Upper lobe of left lung (tissue), 4 donors: ENCODE data around the gene TTPAL.

Source experiments
- POLR2A ChIP-seq, 4 donors: fragments of 450-650 bp; IDR thresholded peaks; one replicate each; pipeline ENCODE4 v1.5.1; 2016 to 2017; ENCODE audit warnings: antibody characterized with exemption in 4 of 4, mild to moderate bottlenecking in 2 of 4
- POLR2AphosphoS5 ChIP-seq, 2 donors: sonication (generic); formaldehyde crosslinking; IDR thresholded peaks; one replicate each; pipeline ENCODE4 v1.5.1; 2017; ENCODE audit warnings: antibody characterized with exemption in 2 of 2
- TF ChIP-seq, protein P1 (sequence below), 6 experiments: fragments of 450-650 bp in 4 of 6; fragments of 200-600 bp in 2 of 6; sonication (generic) in 2 of 6; IDR thresholded peaks; one replicate each; pipeline ENCODE4 v1.5.1; 2016 to 2019; ENCODE audit warnings: antibody characterized with exemption in 6 of 6

DNA sequence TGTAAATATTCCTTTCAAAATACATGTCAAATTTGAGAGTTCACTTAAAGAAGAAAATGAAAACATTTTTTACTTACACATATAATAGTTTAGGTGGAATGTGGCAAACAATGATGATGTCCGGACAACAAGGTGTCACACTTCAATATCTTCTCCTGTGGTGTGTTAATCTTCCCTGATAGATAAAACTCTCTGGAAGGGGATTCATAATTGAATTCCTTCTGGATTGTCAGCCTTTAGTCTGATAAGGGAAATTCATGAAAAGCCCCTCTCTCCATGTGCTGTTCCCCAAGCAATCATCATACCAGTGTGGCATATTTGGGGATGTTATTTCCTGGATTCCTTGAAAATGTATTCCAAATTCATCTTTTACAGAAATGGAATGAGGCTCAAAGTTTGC is 47.2 kb downstream of the TTPAL start:
- TF ChIP-seq, protein P1, sequence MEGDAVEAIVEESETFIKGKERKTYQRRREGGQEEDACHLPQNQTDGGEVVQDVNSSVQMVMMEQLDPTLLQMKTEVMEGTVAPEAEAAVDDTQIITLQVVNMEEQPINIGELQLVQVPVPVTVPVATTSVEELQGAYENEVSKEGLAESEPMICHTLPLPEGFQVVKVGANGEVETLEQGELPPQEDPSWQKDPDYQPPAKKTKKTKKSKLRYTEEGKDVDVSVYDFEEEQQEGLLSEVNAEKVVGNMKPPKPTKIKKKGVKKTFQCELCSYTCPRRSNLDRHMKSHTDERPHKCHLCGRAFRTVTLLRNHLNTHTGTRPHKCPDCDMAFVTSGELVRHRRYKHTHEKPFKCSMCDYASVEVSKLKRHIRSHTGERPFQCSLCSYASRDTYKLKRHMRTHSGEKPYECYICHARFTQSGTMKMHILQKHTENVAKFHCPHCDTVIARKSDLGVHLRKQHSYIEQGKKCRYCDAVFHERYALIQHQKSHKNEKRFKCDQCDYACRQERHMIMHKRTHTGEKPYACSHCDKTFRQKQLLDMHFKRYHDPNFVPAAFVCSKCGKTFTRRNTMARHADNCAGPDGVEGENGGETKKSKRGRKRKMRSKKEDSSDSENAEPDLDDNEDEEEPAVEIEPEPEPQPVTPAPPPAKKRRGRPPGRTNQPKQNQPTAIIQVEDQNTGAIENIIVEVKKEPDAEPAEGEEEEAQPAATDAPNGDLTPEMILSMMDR (IDR thresholded peaks at IDR 0.05): no peak
- TF ChIP-seq POLR2A (IDR thresholded peaks at IDR 0.05) (no peak), POLR2AphosphoS5 (IDR thresholded peaks at IDR 0.05) (no peak)
